Endothelial cell of umbilical vein (primary cell): Measurements from ENCODE around the gene USP48. TPM values are rescaled to one million over a fixed set of nuclear protein-coding genes. Genes with fewer than 3 reads are reported as not detected.

ENCODE experiments used
- BruUV-seq: library from RNA; stranded (reverse); fragments of 400-500 nt; replicated peaks from 2 replicates; lab custom pipeline; 2021; lab: Mats Ljungman, UMichigan
- CTCF ChIA-PET: fragments of 300-600, 350-600 bp; sonication (Branson Sonifier 250); formaldehyde crosslinking; loops from one replicate; lab custom pipeline; 2021; ENCODE audit warnings: antibody characterized with exemption, inconsistent platforms; lab: Charles Lee
- POLR2A ChIA-PET: fragments of 300-600, 350-600 bp; sonication (Branson Sonifier 250); formaldehyde crosslinking; loops from one replicate; lab custom pipeline; 2021; ENCODE audit warnings: antibody characterized with exemption, inconsistent platforms; lab: Charles Lee
- DNase-seq: peaks from one replicate; pipeline ENCODE4 v3.0.0-alpha.2; 2011; ENCODE audit warnings: low read depth, low spot score
- FAIRE-seq: peaks from 2 replicates; lab custom pipeline; 2011; peaks lifted over from hg19 to GRCh38; lab: Jason Lieb, UNC
- H2AFZ ChIP-seq: 2 replicates; pipeline ENCODE4 v1.6.0; 2012; ENCODE audit warnings: low read depth, low read length, control low read depth, inconsistent platforms
- H3K27ac ChIP-seq: 2 replicates; pipeline ENCODE4 v1.5.1; 2011; ENCODE audit warnings: low read depth, mild to moderate bottlenecking, control low read depth, low read length, moderate library complexity; ENCODE audit not compliant: insufficient read depth
- H3K27me3 ChIP-seq, 2 experiments: 2 replicates each; pipeline versions ENCODE4 v1.6.0 to v1.6.1; 2011; ENCODE audit warnings: low read length in 2 of 2, mixed read lengths in 1 of 2; ENCODE audit not compliant: control insufficient read depth in 2 of 2, insufficient read depth in 2 of 2
- H3K36me3 ChIP-seq, 2 experiments: 2 replicates in 1 of 2; 3 replicates in 1 of 2; pipeline ENCODE4 v1.5.1; 2011; ENCODE audit warnings: low read length in 2 of 2, mild to moderate bottlenecking in 1 of 2, moderate library complexity in 1 of 2; ENCODE audit not compliant: control insufficient read depth in 2 of 2, insufficient read depth in 2 of 2; ENCODE audit errors: extremely low read depth in 1 of 2
- H3K4me1 ChIP-seq: 3 replicates; pipeline ENCODE4 v1.5.1; 2011; ENCODE audit warnings: mild to moderate bottlenecking, low read length; ENCODE audit not compliant: control insufficient read depth, insufficient read depth; ENCODE audit errors: extremely low read depth
- H3K4me2 ChIP-seq: 2 replicates; pipeline ENCODE4 v1.6.1; 2011; ENCODE audit warnings: low read length, control low read depth, mixed read lengths; ENCODE audit not compliant: insufficient read depth
- H3K4me3 ChIP-seq, 3 experiments: fragments of 200-600 bp in 1 of 3; sonication (generic), shearing (Covaris generic) in 1 of 3; replicated peaks in 1 of 3; 2 replicates each; pipeline ENCODE4 v1.5.1; 2011 to 2016; ENCODE audit warnings: control low read depth in 3 of 3, low read length in 3 of 3, mild to moderate bottlenecking in 2 of 3, inconsistent platforms in 1 of 3, low read depth in 1 of 3, moderate library complexity in 1 of 3; ENCODE audit not compliant: insufficient read depth in 1 of 3
- H3K79me2 ChIP-seq: 2 replicates; pipeline ENCODE4 v1.6.0; 2012; ENCODE audit warnings: low read length, inconsistent platforms; ENCODE audit not compliant: control insufficient read depth, insufficient read depth
- H3K9ac ChIP-seq: replicated peaks from 2 replicates; pipeline ENCODE3; 2011; ENCODE audit warnings: low read length, control low read depth; ENCODE audit not compliant: insufficient read depth; ENCODE audit errors: extremely low read depth
- H3K9me1 ChIP-seq: replicated peaks from 3 replicates; pipeline ENCODE4 v1.6.0; 2011; ENCODE audit warnings: mild to moderate bottlenecking, low read length; ENCODE audit not compliant: control insufficient read depth, insufficient read depth; ENCODE audit errors: extremely low read depth
- H3K9me3 ChIP-seq: replicated peaks from 2 replicates; pipeline ENCODE4 v1.5.1; 2012; ENCODE audit warnings: low read length, inconsistent platforms; ENCODE audit not compliant: control insufficient read depth, insufficient read depth
- H4K20me1 ChIP-seq: replicated peaks from 2 replicates; pipeline ENCODE3; 2011; ENCODE audit warnings: mild to moderate bottlenecking, low read length; ENCODE audit not compliant: control insufficient read depth, insufficient read depth; ENCODE audit errors: extremely low read depth
- EZH2 ChIP-seq: IDR thresholded peaks from 2 replicates; pipeline ENCODE4 v1.6.1; 2012; ENCODE audit warnings: borderline replicate concordance, low read depth, mild to moderate bottlenecking, moderate library complexity, low read length, inconsistent platforms; ENCODE audit not compliant: severe bottlenecking
- FOS ChIP-seq: IDR thresholded peaks from 2 replicates; pipeline ENCODE4 v1.6.1; 2011; ENCODE audit warnings: mild to moderate bottlenecking, low read length, moderate library complexity, borderline replicate concordance; ENCODE audit not compliant: insufficient read depth
- GATA2 ChIP-seq: IDR thresholded peaks from 2 replicates; pipeline ENCODE4 v1.7.0; 2011; ENCODE audit warnings: low read depth, mild to moderate bottlenecking, moderate library complexity, mixed read lengths, low read length; ENCODE audit not compliant: insufficient read length, insufficient read depth
- JUN ChIP-seq: IDR thresholded peaks from 2 replicates; pipeline ENCODE4 v1.6.1; 2011; ENCODE audit warnings: borderline replicate concordance, low read depth; ENCODE audit not compliant: insufficient read length, insufficient read depth
- MYC ChIP-seq: IDR thresholded peaks from one replicate; pipeline ENCODE4 v1.6.1; 2011; ENCODE audit warnings: mild to moderate bottlenecking, low read depth, low read length
- POLR2A ChIP-seq: IDR thresholded peaks from 2 replicates; pipeline ENCODE4 v1.6.1; 2012; ENCODE audit warnings: low read depth, mild to moderate bottlenecking, control low read depth, low read length
- POLR2AphosphoS5 ChIP-seq: IDR thresholded peaks from 2 replicates; pipeline ENCODE4 v1.6.1; 2012; ENCODE audit warnings: low read depth, mild to moderate bottlenecking, control low read depth, low read length, moderate library complexity; ENCODE audit not compliant: insufficient read depth
- dilution Hi-C: fragments of 300-500 bp; cut with MboI; formaldehyde crosslinking; loops from one replicate; pipeline ENCODE4 v1.15.0; 2019; ENCODE audit warnings: low sequenced_read_pairs; ENCODE audit not compliant: extremely low pct_ligation_motif_present
- intact Hi-C: fragments of 100-400 bp; cut with micrococcal nuclease; formaldehyde crosslinking; loops from one replicate; pipeline ENCODE4 v1.10.0; 2022
- polyA plus RNA-seq, 4 experiments: library from polyadenylated mRNA; depleted of rRNA in 3 of 4; stranded (reverse) in 3 of 4; unstranded in 1 of 4; fragments of >200 nt; gene quantifications; 2 replicates each; pipeline versions ENCODE4 v1.2.1 to v1.2.3, GENCODE V29; 2011 to 2012; ENCODE audit warnings: missing spikeins in 1 of 4
- total RNA-seq: library from RNA; stranded (reverse); gene quantifications from 2 replicates; pipeline ENCODE4 v1.2.3, GENCODE V29; 2021
- TF ChIP-seq, protein P1 (sequence below), 2 donors: IDR thresholded peaks; 1 replicate in 1 of 2; 2 replicates in 1 of 2; pipeline ENCODE4 v1.5.1; 2011; ENCODE audit warnings: low read length in 2 of 2, mild to moderate bottlenecking in 2 of 2, moderate library complexity in 2 of 2, control low read depth in 1 of 2, inconsistent platforms in 1 of 2, low read depth in 1 of 2; ENCODE audit not compliant: insufficient read depth in 1 of 2; ENCODE audit errors: extremely low read depth in 1 of 2
- TF ChIP-seq, protein P2 (sequence below): IDR thresholded peaks from 2 replicates; pipeline ENCODE4 v1.6.1; 2011; ENCODE audit not compliant: insufficient read depth, insufficient read length

Gene USP48
- total and polyA plus RNA-seq, 2 donors (not counting 3 experiments of a cell fraction or from before 2014, with no cell fraction given): 27.2 to 149 TPM

DNA sequence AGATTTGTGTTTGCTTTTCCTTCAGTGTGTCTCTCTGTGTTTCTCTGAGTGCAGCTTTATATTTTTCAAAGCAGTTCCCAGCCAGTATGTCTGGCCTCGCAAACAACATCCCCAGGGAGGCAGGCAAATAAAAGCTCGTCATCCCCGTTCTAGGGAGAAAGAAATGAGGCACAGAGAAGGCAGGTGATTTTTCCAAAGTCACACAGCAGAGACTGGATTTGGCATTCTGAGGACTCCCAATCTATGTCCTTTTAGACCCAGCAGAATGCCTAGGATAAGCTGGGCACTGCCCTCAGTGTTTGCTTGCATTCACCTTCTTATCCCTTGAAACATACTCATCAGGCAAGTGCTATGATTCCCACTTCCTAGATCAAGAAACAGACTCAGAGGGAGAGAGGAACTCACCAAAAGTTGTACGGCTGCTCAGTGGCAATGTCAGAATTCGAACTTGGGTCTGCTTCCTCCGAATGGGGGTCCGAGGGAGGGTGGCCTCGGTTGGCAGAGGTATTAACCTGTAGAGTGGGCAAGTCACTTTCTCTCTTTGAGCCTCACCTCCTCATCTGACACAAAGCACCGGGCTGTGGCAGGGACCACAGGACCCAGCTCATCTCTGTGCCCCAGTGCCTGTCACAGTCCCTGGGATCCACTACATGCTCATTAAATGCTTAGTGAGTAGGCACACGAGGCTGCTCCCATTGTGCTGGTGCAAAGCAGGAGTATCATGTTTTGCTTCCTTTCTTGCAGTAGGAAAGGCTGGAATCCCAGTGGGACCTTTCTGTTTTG is 118.0 kb downstream of the USP48 start:
- POLR2A ChIA-PET: no interaction called here
- no peaks in the 10 kb centered on the region for H3K9me3 ChIP-seq

More for the DNA sequence above, 118.0 kb downstream of the USP48 start:
- H3K4me1 ChIP-seq: peaks cover 6% of the 10 kb centered on the region
- no peak overlapping the region for H3K4me2 ChIP-seq
- DNase-seq (no peak), FAIRE-seq (no peak)
- no peaks in the 10 kb centered on the region for H4K20me1 ChIP-seq
- no TSS peak for BruUV-seq
- no peak for TF ChIP-seq GATA2
- TF ChIP-seq POLR2AphosphoS5: no peak
- no peak for TF ChIP-seq POLR2A
- no peak for TF ChIP-seq MYC
- TF ChIP-seq, protein P1, sequence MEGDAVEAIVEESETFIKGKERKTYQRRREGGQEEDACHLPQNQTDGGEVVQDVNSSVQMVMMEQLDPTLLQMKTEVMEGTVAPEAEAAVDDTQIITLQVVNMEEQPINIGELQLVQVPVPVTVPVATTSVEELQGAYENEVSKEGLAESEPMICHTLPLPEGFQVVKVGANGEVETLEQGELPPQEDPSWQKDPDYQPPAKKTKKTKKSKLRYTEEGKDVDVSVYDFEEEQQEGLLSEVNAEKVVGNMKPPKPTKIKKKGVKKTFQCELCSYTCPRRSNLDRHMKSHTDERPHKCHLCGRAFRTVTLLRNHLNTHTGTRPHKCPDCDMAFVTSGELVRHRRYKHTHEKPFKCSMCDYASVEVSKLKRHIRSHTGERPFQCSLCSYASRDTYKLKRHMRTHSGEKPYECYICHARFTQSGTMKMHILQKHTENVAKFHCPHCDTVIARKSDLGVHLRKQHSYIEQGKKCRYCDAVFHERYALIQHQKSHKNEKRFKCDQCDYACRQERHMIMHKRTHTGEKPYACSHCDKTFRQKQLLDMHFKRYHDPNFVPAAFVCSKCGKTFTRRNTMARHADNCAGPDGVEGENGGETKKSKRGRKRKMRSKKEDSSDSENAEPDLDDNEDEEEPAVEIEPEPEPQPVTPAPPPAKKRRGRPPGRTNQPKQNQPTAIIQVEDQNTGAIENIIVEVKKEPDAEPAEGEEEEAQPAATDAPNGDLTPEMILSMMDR (IDR thresholded peaks at IDR 0.05; ENCODE audit: extremely low read depth in 1 of 2, insufficient read depth in 1 of 2, low read depth in 1 of 2, low read length in 2 of 2): no peak
- TF ChIP-seq JUN: no peak
- no peak for TF ChIP-seq EZH2
- TF ChIP-seq, protein P2, sequence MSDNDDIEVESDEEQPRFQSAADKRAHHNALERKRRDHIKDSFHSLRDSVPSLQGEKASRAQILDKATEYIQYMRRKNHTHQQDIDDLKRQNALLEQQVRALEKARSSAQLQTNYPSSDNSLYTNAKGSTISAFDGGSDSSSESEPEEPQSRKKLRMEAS: no peak
- TF ChIP-seq FOS: no peak
- CTCF ChIA-PET: interaction anchor here (0.8 to 1.1 kb wide), 3 partner anchors 12 to 294 kb away, joined by 3 read pairs; no protein-coding TSS in a partner anchor
- no peak overlapping the region for H2AFZ ChIP-seq
- no peaks in the 10 kb centered on the region for H3K9me1 ChIP-seq
- no peaks in the 10 kb centered on the region for H3K79me2 ChIP-seq
- dilution Hi-C loops: no loop called here
- H3K36me3 ChIP-seq: no peaks in the 10 kb centered on the region
- no peak overlapping the region for H3K27ac ChIP-seq
- intact Hi-C loops: no loop called here
- peaks cover 19% of the 10 kb centered on the region in 2 experiments for H3K27me3 ChIP-seq
- no peak overlapping the region for H3K9ac ChIP-seq
- no peak overlapping the region for H3K4me3 ChIP-seq
